ENCODE measurements around the gene ATG12.

The ATG12 gene

DNA sequence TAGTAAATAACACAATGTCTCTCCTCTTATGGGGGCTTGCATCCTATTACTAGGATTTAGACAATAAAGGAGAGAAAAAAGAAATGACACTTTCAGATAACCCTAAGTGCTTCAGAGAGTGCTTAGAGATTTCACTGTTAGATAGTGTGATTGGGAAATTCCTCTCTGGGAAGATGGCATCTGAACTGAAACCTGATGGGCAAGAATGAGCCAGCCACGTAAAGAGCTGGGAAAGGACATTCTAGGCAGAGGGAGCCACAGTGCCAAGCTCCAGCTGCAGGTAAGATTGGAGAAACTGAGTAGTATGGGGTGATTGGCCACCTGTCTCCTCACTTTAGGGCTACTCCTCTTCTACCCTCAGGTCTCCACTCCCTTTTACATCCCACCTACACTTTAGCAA, 39.4 kb downstream of the ATG12 start:
- DNase-seq: no peak

DNA sequence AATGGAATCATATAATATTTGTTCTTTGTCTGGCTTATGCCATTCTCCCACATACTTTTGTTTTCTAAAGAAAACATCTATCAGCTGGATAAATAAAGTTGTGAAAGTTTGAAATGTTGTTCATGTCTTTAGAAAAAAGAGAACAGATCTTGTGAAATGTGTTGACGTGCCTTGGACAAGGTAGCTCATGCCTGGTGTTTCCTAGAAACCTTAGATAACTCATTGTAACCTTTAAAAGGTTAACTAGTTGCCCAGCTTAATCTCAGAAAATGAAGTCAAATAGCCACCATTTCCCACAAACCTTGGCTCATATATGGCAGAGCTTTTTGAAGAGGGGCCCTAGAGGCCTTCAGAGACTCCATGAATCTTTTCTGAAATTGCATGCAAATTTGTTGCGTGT, 40.2 kb downstream of the ATG12 start:
- no peak for DNase-seq

DNA sequence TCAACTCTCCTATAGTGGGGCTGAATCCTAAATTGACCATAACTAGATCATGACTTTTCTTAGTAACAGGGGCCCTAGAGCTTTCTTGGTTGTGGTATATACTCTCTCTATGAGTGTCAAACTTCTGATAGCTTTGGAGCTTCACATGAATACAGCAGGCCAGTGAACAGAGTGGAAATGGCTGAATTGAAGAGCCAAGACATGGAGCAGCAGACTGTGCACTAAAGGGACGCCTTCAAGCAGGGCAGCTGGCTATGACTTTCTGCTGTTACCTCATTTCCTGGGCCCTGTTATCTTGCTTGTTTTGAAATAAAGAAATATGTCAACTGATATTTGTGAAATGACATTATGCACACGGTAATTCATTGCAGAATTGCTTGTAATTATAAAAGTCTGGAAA, 41.3 kb downstream of the ATG12 start:
- no peak for DNase-seq

DNA sequence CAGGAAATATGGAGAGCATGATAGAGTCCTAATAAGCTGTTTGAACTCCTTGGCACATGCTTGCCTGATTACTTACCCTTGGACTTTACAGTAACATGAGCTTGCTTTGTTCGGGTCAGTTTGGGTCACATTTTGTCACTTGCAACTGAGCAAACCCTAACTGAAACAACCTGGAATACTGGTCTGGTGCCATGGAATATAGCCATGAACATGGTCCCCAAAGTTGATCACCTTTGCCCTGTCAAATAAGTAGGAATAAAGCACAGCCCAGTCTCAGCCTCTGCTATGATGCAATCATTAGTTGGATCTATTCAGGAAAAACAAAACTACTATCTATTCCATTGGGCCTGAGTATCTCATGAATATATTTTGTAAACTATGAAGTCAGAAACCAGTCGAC, 43.1 kb downstream of the ATG12 start:
- no peak for DNase-seq

DNA sequence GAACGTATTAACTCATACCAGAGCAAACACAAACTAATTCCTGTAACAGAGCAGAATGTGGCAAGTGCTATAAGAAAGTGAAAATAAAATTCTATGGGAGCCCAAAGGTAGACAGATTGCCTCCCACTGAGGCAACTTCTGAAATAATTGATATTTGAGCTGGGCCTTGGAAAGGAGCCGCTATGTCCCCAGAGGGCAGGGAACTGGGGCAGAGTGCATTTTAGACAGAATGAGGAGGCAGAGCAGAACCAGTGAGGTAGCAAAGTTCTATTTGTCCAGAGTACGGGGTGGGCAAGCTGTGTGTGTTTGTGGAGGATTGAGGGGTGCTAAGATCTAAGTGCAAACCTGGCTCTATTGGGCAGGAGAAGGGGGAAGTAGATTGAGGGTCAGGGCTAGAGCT, 44.7 kb downstream of the ATG12 start:
- DNase-seq: no peak

DNA sequence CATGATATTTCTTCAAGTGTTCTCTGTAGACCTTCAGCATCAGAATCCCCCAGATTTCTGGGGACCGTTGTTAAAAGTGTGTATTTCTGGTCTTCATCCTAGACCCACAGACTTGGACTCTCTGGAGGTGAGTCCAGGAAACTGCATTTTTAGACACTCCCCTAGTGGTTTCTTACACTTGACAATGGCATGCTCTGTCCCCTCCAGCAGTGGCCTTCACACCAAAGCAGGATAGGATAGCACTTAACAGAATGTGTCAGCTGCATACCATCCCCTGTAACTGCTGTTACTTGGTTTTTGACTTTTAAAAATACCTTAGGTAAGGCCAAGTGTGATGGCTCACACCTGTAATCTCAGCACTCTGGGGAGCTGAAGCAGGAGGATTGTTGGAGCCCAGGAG, 45.7 kb downstream of the ATG12 start:
- DNase-seq: no peak

DNA sequence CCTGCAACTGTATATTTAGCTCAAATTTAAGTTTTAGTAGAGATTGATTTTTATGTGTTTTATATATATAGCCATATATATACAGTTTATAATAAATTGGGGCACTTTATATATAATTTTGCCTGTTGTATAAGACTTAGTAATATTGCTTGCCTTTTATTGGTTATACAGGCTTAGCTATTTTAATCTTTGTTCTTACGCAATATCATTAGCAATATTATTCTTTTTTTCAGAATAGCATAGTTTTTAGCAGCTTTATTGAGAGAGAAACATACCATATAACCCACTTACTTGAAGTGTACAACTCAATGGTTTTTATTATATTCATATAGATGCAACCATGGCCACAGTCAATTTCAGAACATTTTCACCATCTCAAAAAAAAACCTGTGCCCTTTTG, 52.9 kb downstream of the ATG12 start:
- DNase-seq: no peak

DNA sequence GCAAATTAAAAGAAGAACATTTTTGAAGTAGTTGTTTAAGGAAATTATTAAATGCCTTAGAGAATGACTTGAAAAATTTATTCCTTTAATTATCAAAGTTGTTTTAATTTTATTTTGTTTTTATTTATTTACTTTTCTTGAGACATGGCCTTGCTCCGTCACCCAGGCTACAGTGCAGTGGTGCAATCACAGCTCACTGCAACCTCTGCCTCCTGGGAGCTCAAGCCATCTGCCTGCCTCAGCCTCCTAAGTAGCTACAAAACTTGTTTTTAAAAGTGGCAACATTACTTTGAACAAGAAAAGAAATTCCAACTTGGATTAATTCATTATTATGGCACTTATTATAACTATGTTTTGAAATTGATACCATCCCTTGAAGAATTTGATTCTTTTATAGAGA, 53.9 kb downstream of the ATG12 start:
- DNase-seq: no peak

DNA sequence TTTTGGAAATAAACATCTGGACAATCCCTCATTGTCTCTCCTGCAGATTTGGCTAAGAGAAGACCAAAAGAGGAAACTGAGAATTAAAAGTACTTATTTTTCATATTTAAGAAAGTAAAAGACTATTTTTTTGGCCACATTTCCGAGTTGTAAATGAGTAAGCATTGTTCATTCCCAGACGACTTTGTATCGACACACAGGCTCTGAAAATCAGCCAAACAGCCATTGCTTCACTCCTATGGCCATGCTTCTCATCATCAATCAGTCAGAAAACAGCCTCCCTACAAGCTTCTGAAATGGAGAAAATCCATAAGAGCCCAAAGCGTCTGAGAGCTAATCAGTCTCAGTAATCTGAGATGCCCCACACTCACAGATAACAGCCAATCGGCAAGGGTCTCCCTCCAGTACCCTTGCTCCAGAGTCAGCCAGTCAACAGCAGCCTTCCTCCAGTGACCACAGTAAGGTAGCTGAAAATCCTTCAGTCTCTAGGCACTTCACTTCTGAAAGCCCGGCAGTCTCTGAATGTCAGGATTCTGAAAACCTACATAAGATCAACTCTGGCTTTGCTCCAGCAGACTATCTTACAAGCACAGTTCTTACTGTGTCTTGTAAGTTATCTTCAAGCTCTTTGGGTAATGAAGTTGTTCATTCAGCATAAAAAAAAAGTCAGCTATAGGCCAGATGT, 55.8 kb downstream of the ATG12 start:
- no peak for DNase-seq

DNA sequence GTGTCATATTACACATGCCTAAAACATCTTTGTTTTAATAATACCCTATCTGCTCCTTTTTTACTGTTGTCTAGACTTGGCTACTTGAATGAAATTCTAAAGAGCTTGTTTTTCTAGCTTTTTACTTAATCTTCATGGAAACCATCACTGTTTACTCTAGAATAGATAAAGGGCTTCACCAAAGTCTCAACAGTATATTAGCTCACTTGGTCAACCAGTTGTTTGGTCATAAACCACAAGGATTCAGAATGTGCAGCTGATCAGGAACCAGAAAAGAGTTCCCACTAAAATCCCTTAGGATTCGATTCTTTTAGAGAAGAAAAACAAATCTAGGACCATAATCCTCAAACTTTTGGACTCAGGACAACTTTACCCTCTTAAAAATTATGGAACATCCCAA, 62.9 kb downstream of the ATG12 start:
- DNase-seq: no peak

All from right forelimb (tissue), 1 donor.